Pancreas (tissue), 10 donors: ENCODE measurements around the gene RIPOR3. TPM values are rescaled to one million over a fixed set of nuclear protein-coding genes. Genes with fewer than 3 reads are reported as not detected.
A peak's percentile ranks its signal among the peaks of the same experiment; 100 is the strongest.

Experiments
- ATAC-seq, 4 donors: fragments of 200-7000 bp; cut with Tn5 transposase; one replicate each; pipeline versions ENCODE4 v1.8.0 to v1.9.1; 2020; ENCODE audit warnings: mild to moderate bottlenecking in 4 of 4, moderate library complexity in 4 of 4
- DNase-seq, 6 donors: peaks; one replicate each; pipeline ENCODE4 v3.0.0-alpha.2; 2020
- FAIRE-seq: peaks from 2 replicates; lab custom pipeline; 2012; peaks lifted over from hg19 to GRCh38; lab: Jason Lieb, UNC
- H3K27ac ChIP-seq, 4 donors: fragments of 200-600 bp; sonication (generic); 1 replicate in 3 of 4; 2 replicates in 1 of 4; pipeline versions ENCODE4 v1.5.0 to v1.8.0; 2020
- H3K27me3 ChIP-seq, 4 donors: fragments of 200-600 bp; one replicate each; pipeline ENCODE4 v1.8.0; 2021
- H3K36me3 ChIP-seq, 3 donors: fragments of 200-600 bp; sonication (generic) in 1 of 3; one replicate each; pipeline versions ENCODE4 v1.5.0 to v1.8.0; 2020 to 2021
- H3K4me1 ChIP-seq, 3 donors: fragments of 200-600 bp; one replicate each; pipeline ENCODE4 v1.8.0; 2021
- H3K4me3 ChIP-seq, 4 donors: fragments of 200-600 bp; sonication (generic) in 2 of 4; one replicate each; pipeline versions ENCODE4 v1.5.0 to v1.8.0; 2020 to 2021
- H3K9me3 ChIP-seq, 4 donors: fragments of 200-600 bp; one replicate each; pipeline ENCODE4 v1.8.0; 2021
- WGBS, 2 donors: extraction: QIAGEN DNeasy Blood & Tissue Kit; methylation state at CpG; one replicate each; pipeline ENCODE4 v1.1.7; 2013; 5-methylcytosine and 5-hydroxymethylcytosine counted together
- intact Hi-C, 3 donors: fragments of 100-400 bp; cut with DNase I; formaldehyde crosslinking; loops; one replicate each; pipeline versions ENCODE4 v1.11.1 to v1.14.2; 2022
- polyA plus RNA-seq, 2 donors: library from polyadenylated mRNA; stranded (reverse); fragments of 200-250 nt; gene quantifications; one replicate each; pipeline ENCODE4 v1.2.3, GENCODE V29; 2013
- total RNA-seq, 6 donors: library from RNA; stranded (reverse); fragmentation: NEBNext Ultra II Directional in 4 of 6; extraction: Animal tissue kit (Norgen Biotek cat#: 25700) in 4 of 6; gene quantifications; one replicate each; pipeline versions ENCODE4 v1.2.1 to v1.2.4, GENCODE V29; 2021 to 2023
- TF ChIP-seq, protein P1 (sequence below), 4 donors: fragments of 200-600 bp; sonication (generic) in 3 of 4; IDR thresholded peaks; one replicate each; pipeline versions ENCODE4 v1.5.0 to v1.8.0; 2021; ENCODE audit warnings: antibody characterized with exemption in 4 of 4
- donor health status: healthy with polysubstance abuse.
- donor health status: DM: no; HTN: no; CAD: no; lungs with moderate emphysema.
- donor health status: DM: no; HTN: no; CAD: no.
- donor health status: control.
- donor health status: control.
- donor health status: Bipolar disorder and iron deficiency.
- donor health status: DM: yes; HTN: yes; CAD: no.
- donor health status: DM: no; HTN: no; CAD: no.
- donor health status: DM: no; HTN: no; CAD: no.
- donor health status: DM: yes; HTN: yes; CAD: no.

The RIPOR3 gene
- total and polyA plus RNA-seq, 8 donors: 0.67 to 11.3 (median 2.1) TPM

DNA sequence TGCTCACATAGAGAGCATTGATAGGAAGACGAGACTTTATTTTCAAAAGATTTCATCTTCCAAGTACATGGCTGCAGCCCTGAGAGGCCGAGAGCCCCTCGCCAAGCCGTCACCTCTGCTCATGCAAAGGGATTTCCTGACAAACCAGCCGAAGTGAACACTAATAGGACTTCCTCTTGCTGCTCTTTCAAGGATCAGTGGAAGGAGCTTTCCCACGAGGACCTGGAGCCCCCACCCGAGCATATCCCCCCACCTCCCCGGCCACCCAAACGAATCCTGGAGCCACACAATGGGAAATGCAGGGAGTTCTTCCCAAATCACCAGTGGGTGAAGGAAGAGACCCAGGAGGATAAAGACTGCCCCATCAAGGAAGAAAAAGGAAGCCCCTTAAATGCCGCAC is 111.8 kb downstream of the RIPOR3 start:
- WGBS, 2 donors: 83 to 85% methylated on average over 10 of the region's 10 CpGs
- Histone ChIP-seq H3K4me1 (peaks cover 0 to 3% (median 0%) of the 10 kb centered on the region in 3 donors), H3K27ac (no peak overlapping the region), H3K9me3 (no peaks in the 10 kb centered on the region), H3K4me3 (no peak overlapping the region), H3K27me3 (no peaks in the 10 kb centered on the region), H3K36me3 (peaks cover 0 to 53% (median 9%) of the 10 kb centered on the region in 3 donors)
- no peak for DNase-seq
- TF ChIP-seq, protein P1, sequence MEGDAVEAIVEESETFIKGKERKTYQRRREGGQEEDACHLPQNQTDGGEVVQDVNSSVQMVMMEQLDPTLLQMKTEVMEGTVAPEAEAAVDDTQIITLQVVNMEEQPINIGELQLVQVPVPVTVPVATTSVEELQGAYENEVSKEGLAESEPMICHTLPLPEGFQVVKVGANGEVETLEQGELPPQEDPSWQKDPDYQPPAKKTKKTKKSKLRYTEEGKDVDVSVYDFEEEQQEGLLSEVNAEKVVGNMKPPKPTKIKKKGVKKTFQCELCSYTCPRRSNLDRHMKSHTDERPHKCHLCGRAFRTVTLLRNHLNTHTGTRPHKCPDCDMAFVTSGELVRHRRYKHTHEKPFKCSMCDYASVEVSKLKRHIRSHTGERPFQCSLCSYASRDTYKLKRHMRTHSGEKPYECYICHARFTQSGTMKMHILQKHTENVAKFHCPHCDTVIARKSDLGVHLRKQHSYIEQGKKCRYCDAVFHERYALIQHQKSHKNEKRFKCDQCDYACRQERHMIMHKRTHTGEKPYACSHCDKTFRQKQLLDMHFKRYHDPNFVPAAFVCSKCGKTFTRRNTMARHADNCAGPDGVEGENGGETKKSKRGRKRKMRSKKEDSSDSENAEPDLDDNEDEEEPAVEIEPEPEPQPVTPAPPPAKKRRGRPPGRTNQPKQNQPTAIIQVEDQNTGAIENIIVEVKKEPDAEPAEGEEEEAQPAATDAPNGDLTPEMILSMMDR (IDR thresholded peaks at IDR 0.05): no peak
- no peak for ATAC-seq
- FAIRE-seq: no peak
- intact Hi-C loops: loop anchor here in 2 of 3 donors (5.0 to 10.0 kb wide), 2 partner anchors 95 to 97 kb away; no protein-coding TSS in a partner anchor

DNA sequence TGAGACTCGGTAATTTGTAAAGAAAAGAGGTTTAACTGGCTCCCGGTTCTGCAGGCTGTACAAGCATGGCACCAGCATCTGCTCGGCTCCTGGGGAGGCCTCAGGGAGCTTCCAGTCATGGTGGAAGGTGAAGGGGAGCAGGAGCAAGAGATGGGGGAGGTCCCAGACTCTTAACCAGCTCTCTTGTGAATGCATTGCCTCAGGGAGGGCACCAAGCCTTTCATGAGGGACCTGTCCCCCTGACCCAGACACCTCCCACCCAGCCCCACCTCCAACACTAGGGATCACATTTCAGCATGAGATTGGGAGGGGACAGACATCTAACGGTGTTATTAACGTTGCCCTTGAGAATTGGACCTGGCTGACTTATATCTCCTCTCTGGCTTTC is 112.6 kb downstream of the RIPOR3 start:
- Histone ChIP-seq H3K36me3 (peaks cover 0 to 54% (median 9%) of the 10 kb centered on the region in 3 donors), H3K27ac (no peak overlapping the region), H3K27me3 (no peaks in the 10 kb centered on the region), H3K4me3 (no peak overlapping the region), H3K9me3 (no peaks in the 10 kb centered on the region), H3K4me1 (peaks cover 0 to 3% (median 0%) of the 10 kb centered on the region in 3 donors)
- TF ChIP-seq, protein P1 (IDR thresholded peaks at IDR 0.05): no peak
- FAIRE-seq (no peak), ATAC-seq (no peak), DNase-seq (no peak)
- intact Hi-C loops: loop anchor here in 2 of 3 donors (5.0 to 10.0 kb wide), 2 partner anchors 94 to 96 kb away; no protein-coding TSS in a partner anchor
- 76 to 84% methylated on average over 5 of the region's 5 CpGs for whole genome bisulfite sequencing, 2 donors

GRCh38 chr20:50578061-50578777 is 113.1 kb downstream of the RIPOR3 start:
- intact Hi-C loops: loop anchor here in 2 of 3 donors (5.0 to 10.0 kb wide), 2 partner anchors 93 to 96 kb away; no protein-coding TSS in a partner anchor
- TF ChIP-seq, protein P1 (IDR thresholded peaks at IDR 0.05): no peak
- no peaks in the 10 kb centered on the region for H3K27me3 ChIP-seq
- DNase-seq (no peak), FAIRE-seq (no peak), ATAC-seq (no peak)
- H3K4me3 ChIP-seq: no peak overlapping the region
- WGBS, 2 donors: 91% methylated on average over 14 of the region's 14 CpGs
- peaks cover 0 to 3% (median 0%) of the 10 kb centered on the region in 3 donors for H3K4me1 ChIP-seq
- H3K27ac ChIP-seq: no peak overlapping the region
- no peaks in the 10 kb centered on the region for H3K9me3 ChIP-seq
- peaks cover 0 to 54% (median 9%) of the 10 kb centered on the region in 3 donors for H3K36me3 ChIP-seq

DNA sequence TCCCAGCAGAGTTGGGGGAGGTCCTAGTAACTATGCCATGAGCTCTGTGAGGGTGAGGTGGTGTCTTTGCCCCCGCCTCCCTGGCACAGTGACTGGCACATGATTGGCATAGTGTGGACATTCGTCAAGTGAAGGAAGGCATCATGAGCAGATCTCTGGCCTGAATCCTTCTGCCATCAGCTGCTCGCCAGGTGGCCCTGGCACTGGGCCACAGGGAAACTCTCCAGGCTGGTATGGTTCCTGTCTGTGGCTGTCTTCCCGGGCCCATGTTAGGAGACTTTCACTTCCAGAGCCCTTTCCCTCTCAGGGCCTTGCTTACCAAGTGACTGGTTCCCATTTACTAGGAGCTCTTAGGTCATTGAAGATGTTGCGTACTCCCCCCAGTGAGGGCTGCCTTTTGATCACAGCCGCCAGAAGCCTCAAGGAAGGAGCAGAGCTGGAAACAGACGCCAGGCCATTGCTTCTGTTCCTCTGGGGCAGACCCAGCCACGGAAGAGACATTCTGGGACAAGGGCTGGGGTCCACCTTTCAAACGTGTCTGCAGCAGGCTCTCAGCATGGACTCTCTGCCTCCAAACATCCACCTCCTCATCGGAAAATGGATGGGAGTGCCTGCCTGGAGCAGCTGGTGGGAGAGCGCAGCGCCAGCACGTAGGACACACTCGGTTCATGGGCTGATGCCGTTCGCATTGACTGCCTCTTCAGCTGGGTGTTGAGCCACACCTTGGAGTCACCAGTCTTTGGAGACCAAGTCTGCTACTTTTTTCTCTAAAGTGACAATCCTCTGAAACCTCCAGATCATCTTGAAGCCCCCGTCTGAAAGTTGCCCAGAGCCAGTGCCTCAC is 113.9 kb downstream of the RIPOR3 start:
- peak overlapping the region in 2 of 4 donors; percentile 30 to 55 for H3K27ac ChIP-seq
- H3K36me3 ChIP-seq: peaks cover 0 to 54% (median 3%) of the 10 kb centered on the region in 3 donors
- WGBS, 2 donors: 68 to 70% methylated on average over 17 of the region's 17 CpGs
- H3K4me3 ChIP-seq: no peak overlapping the region
- DNase-seq: peak; percentile 56 to 89 (median 78)
- H3K9me3 ChIP-seq: no peaks in the 10 kb centered on the region
- intact Hi-C loops: loop anchor here in 2 of 3 donors (5.0 to 10.0 kb wide), 2 partner anchors 93 to 95 kb away; no protein-coding TSS in a partner anchor
- peak; percentile 61 to 80 (median 74) for ATAC-seq
- TF ChIP-seq, protein P1 (IDR thresholded peaks at IDR 0.05): no peak
- peaks cover 0 to 3% (median 0%) of the 10 kb centered on the region in 3 donors for H3K4me1 ChIP-seq
- no peaks in the 10 kb centered on the region for H3K27me3 ChIP-seq
- no peak for FAIRE-seq
